GM19328 (cell line): ENCODE results near the gene GRHL3.

Source experiments
- ATAC-seq: cut with Tn5 transposase; IDR thresholded peaks from one replicate; pipeline ENCODE4 v1.9.1; 2021; ENCODE audit warnings: mild to moderate bottlenecking, moderate library complexity; ENCODE audit not compliant: unreplicated experiment

The GRHL3 gene

GRCh38 chr1:24391882-24392603, 72.9 kb downstream of the GRHL3 start:
- no peak for ATAC-seq

DNA sequence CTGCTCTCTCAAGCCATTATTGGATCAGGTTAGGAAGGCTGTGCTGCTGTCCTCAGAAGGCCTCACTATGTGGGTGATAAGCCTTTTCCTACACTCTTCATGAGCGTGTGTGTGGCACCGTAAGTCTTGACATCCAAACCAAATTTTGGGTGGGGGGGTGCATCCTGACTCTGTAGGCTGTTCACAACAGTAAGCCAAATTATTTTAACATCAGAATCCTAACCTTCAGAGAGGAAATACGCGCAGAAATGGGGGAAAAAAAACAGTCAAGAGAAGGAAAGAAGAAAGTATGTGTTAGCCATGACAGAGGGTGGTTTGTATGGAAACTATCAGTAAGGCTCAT, 73.4 kb downstream of the GRHL3 start:
- no peak for ATAC-seq

- ATAC-seq = no peak
These were observed 74.0 kb downstream of the GRHL3 start for GRCh38 chr1:24392982-24393650.

- ATAC-seq = no peak
These were observed 74.7 kb downstream of the GRHL3 start for GRCh38 chr1:24393892-24394291.

DNA sequence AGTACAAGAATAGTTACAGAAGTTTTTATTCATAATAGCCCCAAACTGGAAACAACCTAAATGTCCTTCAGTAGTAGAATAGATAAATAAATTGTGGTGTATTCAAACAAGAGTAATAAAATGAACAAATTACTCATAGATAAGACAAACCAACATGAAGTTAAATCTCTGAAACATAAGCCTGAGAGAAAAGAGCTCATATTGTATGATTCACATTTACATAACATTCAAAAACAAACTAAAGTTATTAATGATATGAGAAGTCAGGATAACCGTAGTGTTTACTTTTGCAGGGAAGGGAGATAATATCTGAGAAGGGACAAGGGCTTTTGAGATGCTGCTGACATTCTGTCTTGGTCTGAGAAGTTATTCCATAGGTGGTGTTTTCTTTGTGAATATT, 80.9 kb downstream of the GRHL3 start:
- no peak for ATAC-seq

GRCh38 chr1:24403806-24404205, 84.6 kb downstream of the GRHL3 start:
- no peak for ATAC-seq
